ENCODE results near the gene ABHD17B. TPM values are rescaled to one million over a fixed set of nuclear protein-coding genes. Genes with fewer than 3 reads are reported as not detected.

The ABHD17B gene
- total RNA-seq, result 36.3 TPM

GRCh38 chr9:71911061-71911907 is at the start of gene ABHD17B, which contains the start of gene C9orf85:
Gene ABHD17B, minus strand, starts transcription at chr9:71911193. Its CDS starts 36,113 bp downstream, at chr9:71875080.
Gene C9orf85, plus strand, starts transcription at chr9:71911639. Its CDS starts 96 bp downstream, at chr9:71911735.

Small RNA genes within 50 kb of the gene (small RNA-seq; reads per million reads assigned to genes)
- gene RF00019 (ENCODE audit: low replicate concordance), result not detected

Other genes with a start within 250 kb of the ABHD17B start
- 45.8 TPM for gene CEMIP2, start 142.7 kb downstream of the ABHD17B start, total RNA-seq
- 14.2 TPM for gene C9orf85, start 446 bp upstream of the ABHD17B start, total RNA-seq
- not detected for gene C9orf57, start 149.4 kb upstream of the ABHD17B start, total RNA-seq
- 0.88 TPM for gene GDA, start 238.2 kb upstream of the ABHD17B start, total RNA-seq

Measured in metanephros (tissue), 2 donors.